ENCODE measurements around the gene OPCML. TPM values are rescaled to one million over a fixed set of nuclear protein-coding genes. Genes with fewer than 3 reads are reported as not detected.

Gene OPCML
- total RNA-seq, 4 donors from 2014 or later: 0.06 to 0.83 (median 0.24) TPM

- no peak overlapping the region for H3K4me3 ChIP-seq
- no peaks in the 10 kb centered on the region for H3K4me1 ChIP-seq
- WGBS: 98% methylated on average over 3 of the region's 3 CpGs
- H3K36me3 ChIP-seq: no peaks in the 10 kb centered on the region
- no peaks in the 10 kb centered on the region for H3K27me3 ChIP-seq
- TF ChIP-seq EP300 (IDR thresholded peaks at IDR 0.05): no peak
- TF ChIP-seq POLR2AphosphoS5 (IDR thresholded peaks at IDR 0.05): no peak
- no peak for TF ChIP-seq POLR2A (IDR thresholded peaks at IDR 0.05; ENCODE audit: low read depth)
- TF ChIP-seq, protein P1, sequence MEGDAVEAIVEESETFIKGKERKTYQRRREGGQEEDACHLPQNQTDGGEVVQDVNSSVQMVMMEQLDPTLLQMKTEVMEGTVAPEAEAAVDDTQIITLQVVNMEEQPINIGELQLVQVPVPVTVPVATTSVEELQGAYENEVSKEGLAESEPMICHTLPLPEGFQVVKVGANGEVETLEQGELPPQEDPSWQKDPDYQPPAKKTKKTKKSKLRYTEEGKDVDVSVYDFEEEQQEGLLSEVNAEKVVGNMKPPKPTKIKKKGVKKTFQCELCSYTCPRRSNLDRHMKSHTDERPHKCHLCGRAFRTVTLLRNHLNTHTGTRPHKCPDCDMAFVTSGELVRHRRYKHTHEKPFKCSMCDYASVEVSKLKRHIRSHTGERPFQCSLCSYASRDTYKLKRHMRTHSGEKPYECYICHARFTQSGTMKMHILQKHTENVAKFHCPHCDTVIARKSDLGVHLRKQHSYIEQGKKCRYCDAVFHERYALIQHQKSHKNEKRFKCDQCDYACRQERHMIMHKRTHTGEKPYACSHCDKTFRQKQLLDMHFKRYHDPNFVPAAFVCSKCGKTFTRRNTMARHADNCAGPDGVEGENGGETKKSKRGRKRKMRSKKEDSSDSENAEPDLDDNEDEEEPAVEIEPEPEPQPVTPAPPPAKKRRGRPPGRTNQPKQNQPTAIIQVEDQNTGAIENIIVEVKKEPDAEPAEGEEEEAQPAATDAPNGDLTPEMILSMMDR (IDR thresholded peaks at IDR 0.05): no peak
- H3K9me3 ChIP-seq: no peaks in the 10 kb centered on the region
- DNase-seq (ENCODE audit: extremely low spot score): no peak
- H3K27ac ChIP-seq (replicated peaks in 1 of 4): no peak overlapping the region
- intact Hi-C loops (cut with DNase I): no loop called here
Observed at GRCh38 chr11:132853886-132854285, 678.4 kb downstream of the OPCML start.

DNA sequence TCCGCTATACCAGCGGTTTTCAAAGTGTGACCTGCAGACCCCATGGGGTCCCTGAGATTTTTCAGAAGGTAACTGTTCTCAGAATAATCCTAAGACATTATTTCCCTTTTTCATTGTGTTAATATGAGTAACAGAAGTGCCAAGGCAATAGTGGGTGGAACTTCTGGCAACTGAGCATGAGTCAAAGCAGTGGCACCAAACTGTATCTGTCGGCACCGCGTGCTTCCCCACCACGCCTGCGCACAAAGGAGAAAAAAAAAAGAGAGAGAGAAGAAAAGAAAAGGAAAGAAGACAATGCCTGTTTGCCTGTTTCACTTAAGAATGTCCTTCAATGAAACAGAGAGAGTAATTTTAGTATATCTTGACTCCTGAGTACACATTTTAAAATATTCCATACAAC is 679.9 kb downstream of the OPCML start:
- Histone ChIP-seq H3K9me3 (no peaks in the 10 kb centered on the region), H3K4me3 (no peak overlapping the region), H3K27ac (replicated peaks in 1 of 4) (no peak overlapping the region), H3K36me3 (no peaks in the 10 kb centered on the region), H3K4me1 (no peaks in the 10 kb centered on the region), H3K27me3 (no peaks in the 10 kb centered on the region)
- intact Hi-C loops (cut with DNase I): no loop called here
- no peak for TF ChIP-seq POLR2A (IDR thresholded peaks at IDR 0.05; ENCODE audit: low read depth)
- TF ChIP-seq POLR2AphosphoS5 (IDR thresholded peaks at IDR 0.05): no peak
- TF ChIP-seq EP300 (IDR thresholded peaks at IDR 0.05): no peak
- TF ChIP-seq, protein P1 (IDR thresholded peaks at IDR 0.05): no peak
- WGBS: 99% methylated on average over 7 of the region's 7 CpGs
- DNase-seq (ENCODE audit: extremely low spot score): no peak

GRCh38 chr11:132851247-132851646 is 681.1 kb downstream of the OPCML start:
- Histone ChIP-seq H3K4me3 (no peak overlapping the region), H3K9me3 (no peaks in the 10 kb centered on the region)

GRCh38 chr11:132850266-132850665 is 682.0 kb downstream of the OPCML start:
- WGBS: 90% methylated on average over 3 of the region's 3 CpGs

More at GRCh38 chr11:132851247-132851646, 681.1 kb downstream of the OPCML start:
- peak; percentile 12 for DNase-seq (ENCODE audit: extremely low spot score)
- WGBS: 90% methylated on average over 2 of the region's 2 CpGs
- H3K4me1 ChIP-seq: no peaks in the 10 kb centered on the region
- no peaks in the 10 kb centered on the region for H3K27me3 ChIP-seq
- H3K27ac ChIP-seq (replicated peaks in 1 of 4): no peak overlapping the region
- no peaks in the 10 kb centered on the region for H3K36me3 ChIP-seq
- intact Hi-C loops (cut with DNase I): no loop called here
- TF ChIP-seq EP300 (IDR thresholded peaks at IDR 0.05) (no peak), POLR2AphosphoS5 (IDR thresholded peaks at IDR 0.05) (no peak), POLR2A (IDR thresholded peaks at IDR 0.05; ENCODE audit: low read depth) (no peak)
- TF ChIP-seq, protein P1 (IDR thresholded peaks at IDR 0.05): no peak

More at GRCh38 chr11:132850266-132850665, 682.0 kb downstream of the OPCML start:
- H3K27ac ChIP-seq (replicated peaks in 1 of 4): no peak overlapping the region
- no peaks in the 10 kb centered on the region for H3K4me1 ChIP-seq
- H3K4me3 ChIP-seq: no peak overlapping the region
- H3K9me3 ChIP-seq: no peaks in the 10 kb centered on the region
- TF ChIP-seq, protein P1 (IDR thresholded peaks at IDR 0.05): no peak
- no peak for TF ChIP-seq POLR2AphosphoS5 (IDR thresholded peaks at IDR 0.05)
- no peak for TF ChIP-seq POLR2A (IDR thresholded peaks at IDR 0.05; ENCODE audit: low read depth)
- no peak for TF ChIP-seq EP300 (IDR thresholded peaks at IDR 0.05)
- DNase-seq (ENCODE audit: extremely low spot score): peak; percentile 62
- no peaks in the 10 kb centered on the region for H3K27me3 ChIP-seq
- intact Hi-C loops (cut with DNase I): no loop called here
- no peaks in the 10 kb centered on the region for H3K36me3 ChIP-seq

Measured in esophagus muscularis mucosa (tissue), 4 donors.